Right ventricle myocardium inferior (tissue), 1 donor: ENCODE results near the gene RILP. TPM values are rescaled to one million over a fixed set of nuclear protein-coding genes. Genes with fewer than 3 reads are reported as not detected.

Experiments
- ATAC-seq: fragments of 200-7000 bp; cut with Tn5 transposase; one replicate; pipeline ENCODE4 v1.9.1; 2020; ENCODE audit warnings: mild to moderate bottlenecking, moderate library complexity
- DNase-seq: peaks from one replicate; pipeline ENCODE4 v3.0.0; 2021; ENCODE audit errors: missing footprints
- intact Hi-C: fragments of 100-400 bp; cut with DNase I; formaldehyde crosslinking; loops from one replicate; pipeline ENCODE4 v1.11.0; 2022
- total RNA-seq: library from RNA; stranded (reverse); fragmentation: NEBNext Ultra II Directional; extraction: Animal tissue kit (Norgen Biotek cat#: 25700); gene quantifications from one replicate; pipeline ENCODE4 v1.2.1, GENCODE V29; 2021
- donor health status: DM: no; HTN: yes; CAD: no; lungs with severe emphysema.

Gene RILP
- total RNA-seq, 1 donor from 2014 or later: 73.0 TPM

DNA sequence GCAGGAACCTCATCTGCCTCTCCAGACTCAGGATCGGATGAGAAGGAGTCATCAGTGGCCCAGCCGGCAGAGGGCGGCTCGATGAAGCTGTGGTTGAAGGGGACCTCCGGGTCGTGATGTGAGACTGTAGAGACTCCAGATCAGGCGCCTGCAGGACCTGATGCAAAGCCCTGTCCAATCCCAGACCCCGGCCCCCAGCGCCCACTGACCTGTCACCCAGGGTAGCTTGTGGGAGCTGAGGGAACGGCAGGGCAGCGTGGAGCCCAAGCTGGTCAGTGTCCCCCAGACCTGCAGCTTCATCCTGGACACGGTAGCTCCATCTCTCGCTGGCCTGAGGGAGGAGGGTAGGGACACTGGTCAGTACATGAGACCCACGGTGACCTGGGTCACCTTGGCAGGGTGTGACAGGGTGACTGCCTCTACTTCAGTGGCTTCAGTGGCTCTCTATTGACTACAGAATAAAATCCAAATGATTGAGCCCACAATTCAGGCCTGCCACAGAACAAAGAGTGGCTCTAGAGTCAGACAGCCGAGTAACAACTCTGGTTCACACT, 12.9 kb downstream of the RILP start:
- ATAC-seq (no peak), DNase-seq (peak; percentile 52)
- intact Hi-C loops: no loop called here

DNA sequence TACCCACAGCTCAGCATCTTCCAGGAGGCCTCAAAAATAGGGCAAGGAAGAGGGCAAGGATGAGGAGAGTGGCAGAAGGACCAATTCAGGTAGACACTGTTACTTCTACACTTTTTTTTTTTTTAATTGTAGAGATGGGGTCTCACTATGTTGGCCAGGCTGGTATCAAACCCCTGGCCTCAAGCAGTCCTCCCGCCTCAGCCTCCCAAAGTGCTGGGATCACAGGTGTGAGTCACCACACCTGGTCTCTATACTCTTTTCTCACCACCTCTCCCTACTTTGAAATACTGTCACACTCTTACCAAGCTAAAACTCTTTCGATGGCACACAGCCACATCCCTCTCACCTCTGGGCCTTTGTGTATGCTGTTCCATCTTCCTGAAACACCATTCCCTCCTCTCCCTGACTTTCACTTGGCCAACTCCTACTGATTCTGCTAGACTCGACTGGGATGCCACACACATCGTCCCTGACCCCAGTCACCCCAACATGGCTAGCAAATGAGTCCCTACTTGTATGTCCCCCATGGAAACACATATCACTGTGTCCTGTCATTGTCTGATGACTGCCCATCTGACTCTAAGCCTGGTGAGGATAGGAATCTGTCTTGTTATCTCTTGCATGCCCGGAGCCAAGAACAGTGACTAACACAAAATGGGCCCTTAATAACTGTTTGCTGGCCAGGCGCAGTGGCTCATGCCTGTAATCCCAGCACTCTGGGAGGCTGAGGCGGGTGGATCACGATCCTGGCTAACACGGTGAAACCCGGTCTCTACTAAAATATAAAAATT, 13.8 kb downstream of the RILP start:
- intact Hi-C loops: no loop called here
- DNase-seq (peak; percentile 17), ATAC-seq (no peak)

DNA sequence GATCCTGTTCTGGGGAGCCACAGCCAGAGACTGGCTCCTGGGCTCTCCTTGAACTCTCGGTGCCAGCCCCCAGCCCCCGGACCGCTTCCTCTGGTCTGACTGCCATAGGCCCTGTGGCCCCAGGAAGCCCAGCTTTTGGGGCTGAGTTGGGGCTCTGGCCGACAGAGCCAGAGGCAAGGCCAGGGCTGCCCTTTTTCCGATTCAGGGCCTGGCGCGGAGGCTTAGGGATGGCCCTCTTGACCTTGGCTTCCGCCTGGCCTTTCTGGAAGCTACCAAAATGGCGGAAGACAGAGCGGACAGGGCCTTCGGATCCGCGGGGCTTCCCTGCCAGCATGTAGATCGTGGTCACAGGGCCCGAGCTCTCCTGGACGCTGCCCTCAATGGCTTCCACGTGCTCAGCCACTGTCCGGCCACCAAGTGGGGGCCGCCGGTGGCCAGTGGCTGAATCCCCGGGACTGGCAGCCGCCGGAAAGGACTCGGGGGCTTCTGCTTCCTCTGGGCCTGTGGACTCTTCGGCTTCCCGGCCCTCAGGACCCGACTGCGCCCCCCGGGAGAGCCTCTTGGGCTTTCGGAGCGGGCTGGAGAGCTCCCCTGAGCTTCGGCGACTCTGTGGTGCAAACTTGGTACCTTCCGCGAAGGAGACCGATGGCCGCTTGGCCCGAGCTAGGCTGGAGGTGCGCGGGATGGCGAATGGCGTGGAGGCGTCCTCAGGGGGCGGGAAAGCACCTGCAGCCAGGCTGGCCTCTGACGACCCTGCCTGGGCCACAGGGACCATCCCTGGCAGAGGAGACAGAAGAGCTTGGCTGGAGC, 14.6 kb downstream of the RILP start:
- intact Hi-C loops: no loop called here
- DNase-seq (peak; percentile 64), ATAC-seq (no peak)

DNA sequence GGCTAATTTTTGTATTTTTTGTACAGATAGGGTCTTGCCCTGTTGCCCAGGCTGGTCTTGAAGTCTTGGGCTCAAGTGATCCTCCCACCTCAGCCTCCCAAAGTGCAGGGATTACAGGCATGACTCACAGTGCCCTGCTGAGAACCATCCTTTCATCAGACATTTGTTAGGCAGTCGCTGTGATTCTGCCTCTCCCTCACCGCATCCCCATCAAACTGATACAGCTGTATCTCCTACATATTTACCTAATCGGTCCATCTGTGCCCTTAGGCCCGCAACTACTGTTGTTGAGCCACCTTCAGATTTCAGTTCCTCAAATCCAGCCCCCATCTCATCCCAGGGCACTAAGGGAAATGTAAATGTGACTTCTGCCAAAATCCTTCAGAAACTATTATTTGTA, 19.0 kb downstream of the RILP start:
- ATAC-seq: no peak
- DNase-seq: no peak
- intact Hi-C loops: no loop called here

DNA sequence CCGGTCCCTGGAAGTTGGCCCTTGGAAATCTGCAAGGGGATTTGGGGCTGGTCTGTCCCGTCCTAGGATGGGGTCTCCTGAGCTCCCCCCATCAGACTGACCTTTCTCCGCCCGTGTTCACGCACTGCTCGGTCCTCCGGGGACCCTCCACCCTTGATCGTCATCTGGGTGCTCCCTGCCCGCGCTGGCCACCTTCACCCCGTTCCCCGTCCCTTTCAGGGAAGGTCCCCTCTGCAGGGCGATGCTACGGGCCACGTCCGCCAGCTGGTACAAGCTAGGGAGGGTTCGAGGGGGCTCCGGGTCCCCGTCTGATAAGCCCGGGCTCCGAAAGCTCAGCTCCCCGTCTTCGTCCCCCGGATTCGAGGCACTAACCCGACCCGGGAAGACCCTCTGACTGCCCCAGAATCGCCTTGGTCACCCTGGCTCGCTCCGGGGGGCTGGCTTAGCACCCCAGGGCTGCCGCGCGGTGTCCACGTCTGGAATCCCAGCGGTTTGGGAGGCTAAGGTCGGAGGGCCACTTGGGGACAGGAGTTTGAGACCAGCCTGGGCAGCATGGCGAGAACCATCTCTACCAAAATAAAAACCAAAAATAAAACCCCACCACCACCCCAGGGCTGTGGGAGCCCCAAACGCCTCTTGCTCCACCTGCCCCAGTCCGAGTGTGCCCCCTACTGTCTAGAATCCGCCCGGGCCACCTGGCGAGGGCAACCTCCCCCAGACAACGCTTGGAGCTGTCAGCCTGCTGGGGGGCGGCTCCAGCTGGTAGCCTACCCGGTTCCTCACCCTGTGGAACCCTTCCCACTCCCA, 20.0 kb downstream of the RILP start:
- peak; percentile 89 for DNase-seq
- ATAC-seq: peak; percentile 30
- intact Hi-C loops: loop anchor here (1.0 kb wide), 1 partner anchor 55 kb away; no protein-coding TSS in a partner anchor

DNA sequence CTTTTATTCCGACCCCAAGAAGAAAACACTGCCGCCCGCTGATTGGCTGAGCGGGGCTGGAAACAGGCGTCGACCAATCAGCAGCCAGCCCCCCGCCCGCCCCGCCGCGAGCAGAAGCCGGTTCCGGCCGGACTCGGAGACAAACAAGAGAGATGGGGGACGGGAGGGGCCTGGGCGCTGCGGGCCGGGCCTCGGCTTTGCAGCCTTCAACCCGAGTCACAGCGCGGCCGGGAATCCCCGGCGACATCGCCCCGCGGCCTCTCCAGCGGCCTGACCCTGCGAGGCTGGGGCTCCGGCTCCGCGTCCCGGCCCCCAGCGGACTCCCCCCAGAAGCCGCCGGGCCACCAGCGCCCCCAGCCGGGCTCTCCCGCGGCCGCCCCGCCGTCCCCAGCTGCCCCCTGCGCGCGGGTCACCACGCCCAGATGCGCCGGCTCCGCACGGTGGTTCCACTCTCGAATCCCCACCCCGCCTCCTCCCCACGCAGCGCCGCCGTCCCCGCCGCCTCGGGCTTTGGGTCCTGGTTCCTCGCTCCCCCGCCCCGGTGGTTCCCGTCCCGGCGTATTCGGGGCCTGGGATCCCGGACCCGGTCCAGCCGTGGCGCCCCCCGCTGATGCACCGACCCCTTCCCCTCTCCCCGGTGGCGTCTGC, 20.7 kb downstream of the RILP start:
- DNase-seq (peak; percentile 98), ATAC-seq (peak; percentile 88)
- intact Hi-C loops: loop anchor here (1.0 kb wide), 1 partner anchor 55 kb away; no protein-coding TSS in a partner anchor

DNA sequence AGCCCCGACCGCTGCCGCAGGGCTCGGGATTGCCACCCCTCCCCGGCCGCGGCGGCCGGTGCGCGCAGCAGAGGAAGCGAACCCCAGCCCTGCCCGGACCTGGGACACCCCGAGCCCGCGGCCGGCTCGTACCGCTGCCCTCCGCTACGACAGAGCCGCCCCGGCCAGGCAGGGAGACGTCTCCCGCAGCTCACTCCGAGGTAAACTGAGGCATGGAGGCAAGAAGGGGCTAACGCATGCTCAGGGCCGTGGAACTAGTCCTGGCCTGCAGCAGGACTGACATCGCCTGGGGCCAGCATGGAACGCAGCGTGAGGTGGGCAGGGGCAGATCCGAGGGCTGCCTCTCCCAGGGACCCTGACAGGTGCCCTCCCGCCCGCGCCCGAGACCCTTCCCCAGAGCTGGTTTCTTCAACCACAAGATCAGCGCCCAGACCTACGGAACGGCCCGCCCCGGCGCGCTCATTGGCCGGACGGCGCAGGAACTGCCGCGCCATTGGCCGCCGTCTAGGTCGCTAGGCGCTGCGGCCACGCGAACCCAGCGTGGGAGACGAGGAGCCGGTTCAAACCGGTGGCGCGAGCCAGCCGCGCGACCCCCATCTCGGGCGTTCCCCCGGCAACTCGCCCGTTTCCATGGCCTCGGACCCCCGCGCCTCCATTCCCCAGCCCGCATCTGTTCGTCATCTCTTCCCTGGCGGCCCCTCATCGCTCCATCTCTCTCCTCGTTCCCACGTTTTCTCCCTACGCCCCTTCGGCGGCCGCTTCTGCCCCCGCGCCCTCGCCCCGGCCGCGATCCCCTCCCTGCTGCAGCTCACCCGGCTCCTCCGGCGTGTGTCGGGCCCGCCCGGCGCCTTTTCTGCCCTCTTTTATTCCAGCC, 21.4 kb downstream of the RILP start, which contains the start of gene SLC43A2:
Gene SLC43A2, minus strand, starts transcription at position 853 of the 874 bp plus-strand sequence. CDS start 960 bp downstream, outside the sequence.
- intact Hi-C loops: no loop called here
- ATAC-seq: peak; percentile 89
- peak; percentile 93 for DNase-seq

DNA sequence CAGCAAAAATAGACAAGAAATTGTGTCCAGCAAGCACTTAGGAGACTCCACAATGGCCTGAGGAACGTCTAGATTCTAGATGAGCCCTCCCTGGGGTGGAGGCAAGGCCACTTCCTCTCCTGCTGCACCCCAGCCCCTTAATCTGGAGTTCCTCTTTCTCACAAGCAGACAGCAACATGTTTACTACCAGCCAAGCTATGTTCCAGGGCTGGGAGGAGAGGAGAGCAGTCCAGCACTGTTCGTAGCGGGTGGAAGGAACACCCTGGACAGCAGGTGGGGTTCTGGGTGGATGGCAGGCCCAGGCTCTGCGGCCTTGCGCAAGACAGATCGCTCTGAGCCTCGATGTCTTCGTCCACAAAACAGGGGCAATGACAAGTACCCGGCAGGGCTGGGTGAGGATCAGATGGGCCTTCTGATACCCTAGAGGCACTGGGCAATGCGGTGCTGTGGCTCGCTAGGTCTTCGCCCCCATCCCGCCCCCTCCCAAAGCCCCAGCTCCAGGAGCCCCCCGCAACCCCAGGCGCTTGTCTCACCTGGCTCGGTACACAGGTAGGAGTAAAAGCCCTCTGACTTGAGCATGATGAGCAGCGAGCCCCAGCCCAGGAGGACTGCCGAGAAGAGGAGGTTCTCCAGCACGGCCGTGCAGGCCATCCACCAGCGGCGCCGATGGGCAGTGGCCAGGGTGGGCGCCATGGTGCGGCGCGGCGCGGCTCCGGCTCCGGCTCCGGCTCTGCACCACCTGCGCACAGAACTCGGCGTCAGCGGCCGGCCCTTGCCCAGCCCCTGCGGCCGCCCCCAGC, 22.3 kb downstream of the RILP start:
- DNase-seq (peak; percentile 76), ATAC-seq (no peak)
- intact Hi-C loops: no loop called here

DNA sequence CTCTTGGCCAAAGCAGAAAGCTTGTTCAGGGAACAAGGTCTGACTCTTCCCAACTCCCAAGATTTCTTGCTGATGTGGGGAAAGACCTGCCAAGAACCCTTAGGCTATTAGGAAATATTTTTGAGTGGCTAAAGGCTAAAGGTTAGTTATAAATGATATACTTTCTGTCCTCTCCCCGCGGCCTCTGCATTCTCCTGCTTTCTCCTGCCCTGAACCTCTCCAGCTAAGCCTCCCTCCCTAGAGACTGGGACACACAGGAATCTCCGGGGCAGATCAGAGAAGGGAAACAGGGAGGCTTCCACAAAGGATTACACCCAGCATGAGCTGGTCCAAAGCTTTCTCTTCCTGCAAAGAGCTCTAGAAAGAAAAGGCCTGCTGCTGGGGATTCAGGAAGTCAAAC, 23.3 kb downstream of the RILP start:
- ATAC-seq (no peak), DNase-seq (no peak)
- intact Hi-C loops: no loop called here

DNA sequence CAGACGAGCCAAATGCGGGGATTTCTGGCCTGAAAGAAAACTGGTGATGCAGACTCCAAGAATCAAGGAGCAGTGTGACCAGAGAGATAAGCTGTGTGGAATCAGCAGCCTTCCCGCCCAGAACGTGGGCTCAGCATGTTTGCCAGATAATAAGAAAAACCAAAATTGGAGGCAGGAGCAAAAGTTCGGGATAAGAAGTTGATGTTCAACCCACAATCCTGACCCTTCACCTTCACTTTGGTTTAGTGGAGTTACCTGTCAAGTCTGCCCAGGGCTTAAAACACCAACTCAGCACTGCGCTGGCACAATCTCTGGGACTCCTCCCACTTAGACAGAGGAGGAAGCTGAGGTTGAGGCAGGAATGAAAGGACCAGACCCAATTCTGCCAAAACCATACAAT, 24.1 kb downstream of the RILP start:
- ATAC-seq (no peak), DNase-seq (peak; percentile 62)
- intact Hi-C loops: no loop called here

DNA sequence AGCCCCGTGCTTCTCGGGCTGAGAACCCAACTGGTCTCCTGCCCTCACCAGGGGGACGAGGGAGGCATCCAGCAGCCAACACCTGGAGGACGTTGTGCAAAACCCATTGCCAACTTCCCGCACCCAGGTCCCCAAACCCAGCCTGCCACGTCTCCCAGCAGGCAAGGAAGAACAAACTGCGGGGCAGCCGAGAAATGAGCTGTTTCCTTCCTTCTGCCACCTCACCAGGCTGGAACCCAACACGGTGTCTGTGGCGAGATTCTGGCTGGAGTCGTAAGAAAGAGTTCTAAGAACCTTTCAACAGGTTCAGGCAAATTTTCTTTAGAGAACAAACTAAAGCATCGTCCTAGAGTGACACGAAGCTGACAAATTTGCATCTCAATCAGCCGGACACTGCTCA, 24.6 kb downstream of the RILP start:
- intact Hi-C loops: no loop called here

DNA sequence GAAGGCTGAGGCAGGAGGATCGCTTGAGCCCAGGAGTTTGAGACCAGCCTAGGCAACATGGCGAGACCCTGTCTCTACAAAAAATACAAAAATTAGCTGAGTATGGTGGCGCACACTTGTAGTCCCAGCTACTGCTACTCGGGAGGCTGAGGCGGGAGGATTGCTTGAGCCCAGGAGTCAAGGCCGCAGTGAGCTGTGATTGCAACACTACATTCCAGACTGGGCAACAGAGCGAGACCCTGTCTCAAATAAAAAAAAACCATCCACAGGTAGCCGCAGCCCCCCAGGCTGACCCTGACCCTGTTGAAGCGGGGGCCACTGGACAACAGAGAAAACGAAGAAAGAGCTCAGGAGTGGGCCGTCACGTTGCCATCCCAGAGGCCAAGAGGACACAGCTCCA, 25.0 kb downstream of the RILP start:
- intact Hi-C loops: no loop called here
- DNase-seq (peak; percentile 40), ATAC-seq (no peak)

More for the DNA sequence above, 24.6 kb downstream of the RILP start:
- DNase-seq: peak; percentile 42
- no peak for ATAC-seq

DNA sequence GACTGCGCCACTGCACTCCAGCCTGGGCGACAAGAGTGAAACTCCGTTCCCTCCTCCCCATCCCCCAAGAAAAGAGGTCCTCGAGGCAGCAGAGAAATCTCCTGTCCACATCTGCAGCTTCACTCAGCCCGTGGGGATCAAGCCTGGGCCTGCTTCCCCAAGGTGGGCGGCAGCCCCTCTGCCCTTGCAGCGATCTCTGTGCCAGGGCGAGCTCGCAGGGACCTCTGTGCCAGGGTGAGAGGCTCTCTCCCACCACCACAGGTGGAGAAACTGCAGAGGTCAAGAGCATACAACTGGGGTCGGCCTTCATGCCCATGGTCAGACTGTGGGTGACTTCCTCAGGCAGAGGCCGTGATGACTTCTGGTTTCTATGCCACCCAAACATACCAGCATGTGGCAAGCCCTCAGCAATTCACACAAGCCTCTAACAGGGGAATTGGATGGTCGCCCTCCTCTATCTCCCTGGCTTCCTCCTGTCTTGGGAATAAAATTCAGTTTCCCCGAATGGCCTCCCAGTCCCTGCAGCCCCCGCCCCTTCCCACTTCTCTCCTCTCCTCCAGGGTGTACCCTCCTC, 26.5 kb downstream of the RILP start:
- ATAC-seq (no peak), DNase-seq (peak; percentile 41)
- intact Hi-C loops: no loop called here

DNA sequence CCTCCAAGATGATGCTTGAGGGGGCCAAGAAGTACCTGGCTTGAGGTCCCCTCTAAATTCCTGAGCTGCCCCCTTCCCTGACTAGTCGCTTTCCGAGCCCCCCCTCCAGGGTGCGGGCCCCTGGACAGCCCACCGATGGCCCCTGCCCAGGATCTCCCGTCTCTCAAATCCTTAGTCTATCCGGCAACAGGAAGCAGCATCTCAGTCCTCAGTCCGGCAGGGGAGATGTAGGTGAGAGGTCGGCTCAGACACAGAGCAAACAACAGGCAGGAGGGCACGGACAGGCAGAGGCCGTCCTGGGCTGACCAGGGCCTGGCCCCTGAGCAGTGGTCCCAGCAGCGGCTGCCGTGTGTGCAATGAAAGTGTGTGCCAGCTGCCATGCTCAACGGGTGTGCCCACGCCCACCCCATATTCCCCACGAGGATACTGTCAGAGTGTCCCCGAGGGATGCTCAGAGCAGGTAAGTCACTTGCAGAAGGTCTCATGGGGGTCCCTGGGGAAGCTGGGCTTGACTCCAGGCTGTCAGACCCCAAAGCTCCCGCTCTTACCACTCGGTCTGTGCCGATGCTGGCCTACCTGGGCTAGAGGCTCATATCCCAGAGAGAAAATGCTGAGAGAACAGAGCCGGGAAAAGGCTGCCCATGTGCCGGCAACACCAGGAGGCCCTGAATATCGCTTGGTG, 28.3 kb downstream of the RILP start:
- DNase-seq (peak; percentile 40), ATAC-seq (no peak)
- intact Hi-C loops: no loop called here

DNA sequence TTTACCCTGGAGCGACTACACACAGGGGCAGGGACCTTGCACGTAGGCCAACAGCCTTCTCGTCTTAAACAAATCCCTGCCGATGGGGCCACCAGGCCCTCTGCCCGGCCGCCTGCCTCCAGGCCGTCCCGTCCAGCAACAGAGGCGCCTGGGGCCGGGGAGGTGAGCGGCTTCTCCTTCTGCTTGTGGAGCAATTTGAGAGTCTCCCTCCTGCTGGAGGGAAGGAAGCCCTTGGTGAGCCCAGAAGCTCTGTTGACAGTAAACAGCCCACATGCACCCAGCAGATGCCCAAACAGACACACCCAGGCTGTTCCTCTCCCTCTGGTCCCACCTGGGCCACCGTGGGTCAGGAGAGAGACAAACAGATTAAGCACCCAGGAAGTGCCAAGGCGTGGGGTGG, 29.2 kb downstream of the RILP start:
- intact Hi-C loops: no loop called here
- DNase-seq (peak; percentile 21), ATAC-seq (no peak)
